Panc1 (cell line): ENCODE measurements around the gene ENGASE. TPM values are rescaled to one million over a fixed set of nuclear protein-coding genes. Genes with fewer than 3 reads are reported as not detected.

Source experiments
- ATAC-seq: fragments of 200-7000 bp; cut with Tn5 transposase; 2 replicates; pipeline ENCODE4 v1.9.1; 2020; ENCODE audit warnings: mild to moderate bottlenecking, moderate library complexity
- BruUV-seq: library from RNA; stranded (reverse); fragments of 400-500 nt; replicated peaks from 2 replicates; lab custom pipeline; 2021; lab: Mats Ljungman, UMichigan
- CTCF ChIA-PET: fragments of 300-600 bp; sonication (Branson Sonifier 250); formaldehyde crosslinking; loops from one replicate; lab custom pipeline; 2022; ENCODE audit warnings: antibody characterized with exemption; lab: Charles Lee
- POLR2A ChIA-PET: fragments of 300-600 bp; sonication (Branson Sonifier 250); formaldehyde crosslinking; loops from one replicate; lab custom pipeline; 2022; ENCODE audit warnings: antibody characterized with exemption; lab: Charles Lee
- DNase-seq: peaks from one replicate; pipeline ENCODE4 v3.0.0-alpha.2; 2010; ENCODE audit warnings: low read depth, low spot score
- H3K27ac ChIP-seq: 2 replicates; pipeline ENCODE4 v1.5.1; 2011; ENCODE audit warnings: mild to moderate bottlenecking, low read length, inconsistent platforms
- H3K27me3 ChIP-seq: fragments of 200-500 bp; sonication (Bioruptor generic); 2 replicates; pipeline ENCODE4 v1.6.0; 2014; ENCODE audit warnings: low read length, inconsistent platforms; ENCODE audit not compliant: control insufficient read depth, insufficient read depth
- H3K36me3 ChIP-seq: fragments of 200-500 bp; sonication (Bioruptor generic); 2 replicates; pipeline ENCODE4 v1.5.1; 2014; ENCODE audit warnings: inconsistent platforms, mild to moderate bottlenecking, low read length, moderate library complexity; ENCODE audit not compliant: control insufficient read depth, insufficient read depth
- H3K4me1 ChIP-seq: 2 replicates; pipeline ENCODE4 v1.5.1; 2011; ENCODE audit warnings: inconsistent platforms, mild to moderate bottlenecking, low read length, moderate library complexity; ENCODE audit not compliant: control insufficient read depth, insufficient read depth
- H3K4me3 ChIP-seq, 2 experiments: 2 replicates each; pipeline ENCODE4 v1.5.1; 2011 to 2012; ENCODE audit warnings: low read depth in 2 of 2, low read length in 2 of 2, mild to moderate bottlenecking in 2 of 2, inconsistent platforms in 1 of 2, moderate library complexity in 1 of 2
- H3K9me3 ChIP-seq: fragments of 200-500 bp; sonication (Bioruptor generic); 2 replicates; pipeline ENCODE4 v1.5.1; 2014; ENCODE audit warnings: low read depth, mild to moderate bottlenecking, inconsistent platforms, low read length, moderate library complexity; ENCODE audit not compliant: control insufficient read depth, insufficient read depth
- CTCF ChIP-seq: fragments of 450-650 bp; IDR thresholded peaks from 2 replicates; pipeline ENCODE4 v1.5.1; 2017; ENCODE audit warnings: mild to moderate bottlenecking
- POLR2AphosphoS5 ChIP-seq: IDR thresholded peaks from 2 replicates; pipeline ENCODE4 v1.6.1; 2012; ENCODE audit warnings: mild to moderate bottlenecking, low read depth, low read length, moderate library complexity
- REST ChIP-seq, 2 experiments: IDR thresholded peaks; 2 replicates each; pipeline ENCODE4 v1.6.1; 2011 to 2012; ENCODE audit warnings: low read depth in 2 of 2, control low read depth in 1 of 2, low read length in 1 of 2, mild to moderate bottlenecking in 1 of 2, moderate library complexity in 1 of 2; ENCODE audit not compliant: insufficient read depth in 1 of 2
- SIN3A ChIP-seq: IDR thresholded peaks from 2 replicates; pipeline ENCODE4 v1.6.1; 2012; ENCODE audit warnings: low read depth, mild to moderate bottlenecking, low read length, moderate library complexity, borderline replicate concordance; ENCODE audit not compliant: insufficient read depth
- TCF7L2 ChIP-seq: IDR thresholded peaks from 2 replicates; pipeline ENCODE4 v1.6.1; 2011; ENCODE audit warnings: mild to moderate bottlenecking, low read depth, low read length, inconsistent platforms
- in situ Hi-C: cut with HindIII; loops from 2 replicates; pipeline ENCODE4 v1.10.0; 2016; ENCODE audit warnings: low sequenced_read_pairs, low pct_unique_long_range_greater_than_20kb
- intact Hi-C: fragments of 100-400 bp; cut with micrococcal nuclease; formaldehyde crosslinking; loops from one replicate; pipeline ENCODE4 v1.10.0; 2022; ENCODE audit not compliant: unreplicated experiment
- total RNA-seq: library from RNA; stranded (reverse); gene quantifications from one replicate; pipeline ENCODE4 v1.2.1, GENCODE V29; 2021; ENCODE audit not compliant: unreplicated experiment

ENGASE gene
- total RNA-seq, 1 experiment from 2014 or later: 32.3 TPM

GRCh38 chr17:79054200-79054960 is 20.2 kb upstream of the ENGASE start:
- no peaks in the 10 kb centered on the region for H3K9me3 ChIP-seq
- no peaks in the 10 kb centered on the region for H3K36me3 ChIP-seq
- ATAC-seq: no peak
- H3K4me3 ChIP-seq: no peak overlapping the region
- in situ Hi-C loops (no loop called here), intact Hi-C loops (no loop called here)
- H3K4me1 ChIP-seq: no peaks in the 10 kb centered on the region
- ChIA-PET POLR2A (interaction anchor here (0.7 kb wide), 2 partner anchors 9 to 151 kb away, joined by 6 to 7 read pairs; no protein-coding TSS in a partner anchor), CTCF (interaction anchor here (0.7 kb wide), 1 partner anchor 31 kb away, joined by 4 read pairs; no protein-coding TSS in a partner anchor)
- no peak overlapping the region for H3K27ac ChIP-seq
- TF ChIP-seq CTCF (no peak), TCF7L2 (no peak), SIN3A (no peak), REST (IDR thresholded peaks at IDR 0.05; ENCODE audit: insufficient read depth in 1 of 2, low read depth in 2 of 2, low read length in 1 of 2) (no peak), POLR2AphosphoS5 (no peak)
- BruUV-seq: no TSS peak
- DNase-seq: no peak
- H3K27me3 ChIP-seq: no peaks in the 10 kb centered on the region

- DNase-seq (no peak), ATAC-seq (no peak)
- no peak overlapping the region for H3K27ac ChIP-seq
- intact Hi-C loops: no loop called here
- in situ Hi-C loops: no loop called here
- no peaks in the 10 kb centered on the region for H3K4me1 ChIP-seq
- no peaks in the 10 kb centered on the region for H3K36me3 ChIP-seq
- POLR2A ChIA-PET: interaction anchor here (0.5 kb wide), 1 partner anchor 76 kb away, joined by 8 read pairs; the partner anchor contains the start of gene LGALS3BP
- BruUV-seq: no TSS peak
- H3K9me3 ChIP-seq: no peaks in the 10 kb centered on the region
- H3K27me3 ChIP-seq: no peaks in the 10 kb centered on the region
- CTCF ChIA-PET: no interaction called here
- TF ChIP-seq POLR2AphosphoS5 (no peak), TCF7L2 (no peak), REST (IDR thresholded peaks at IDR 0.05; ENCODE audit: insufficient read depth in 1 of 2, low read depth in 2 of 2, low read length in 1 of 2) (no peak), SIN3A (no peak), CTCF (no peak)
- no peak overlapping the region for H3K4me3 ChIP-seq
These were observed 19.4 kb upstream of the ENGASE start for GRCh38 chr17:79055197-79055596.
